Peyer's patch (tissue), 4 donors: ENCODE measurements around the gene RSPRY1.

Experiments
- POLR2A ChIP-seq, 2 donors: fragments of 450-650 bp; IDR thresholded peaks; one replicate each; pipeline ENCODE4 v1.5.1; 2017; ENCODE audit warnings: antibody characterized with exemption in 2 of 2, mild to moderate bottlenecking in 2 of 2, moderate library complexity in 2 of 2
- TF ChIP-seq, protein P1 (sequence below), 6 experiments: fragments of 450-650 bp in 4 of 6; fragments of 200-600 bp in 2 of 6; sonication (generic) in 1 of 6; IDR thresholded peaks; one replicate each; pipeline ENCODE4 v1.5.1; 2017 to 2019; ENCODE audit warnings: antibody characterized with exemption in 6 of 6, mild to moderate bottlenecking in 3 of 6, moderate library complexity in 1 of 6

DNA sequence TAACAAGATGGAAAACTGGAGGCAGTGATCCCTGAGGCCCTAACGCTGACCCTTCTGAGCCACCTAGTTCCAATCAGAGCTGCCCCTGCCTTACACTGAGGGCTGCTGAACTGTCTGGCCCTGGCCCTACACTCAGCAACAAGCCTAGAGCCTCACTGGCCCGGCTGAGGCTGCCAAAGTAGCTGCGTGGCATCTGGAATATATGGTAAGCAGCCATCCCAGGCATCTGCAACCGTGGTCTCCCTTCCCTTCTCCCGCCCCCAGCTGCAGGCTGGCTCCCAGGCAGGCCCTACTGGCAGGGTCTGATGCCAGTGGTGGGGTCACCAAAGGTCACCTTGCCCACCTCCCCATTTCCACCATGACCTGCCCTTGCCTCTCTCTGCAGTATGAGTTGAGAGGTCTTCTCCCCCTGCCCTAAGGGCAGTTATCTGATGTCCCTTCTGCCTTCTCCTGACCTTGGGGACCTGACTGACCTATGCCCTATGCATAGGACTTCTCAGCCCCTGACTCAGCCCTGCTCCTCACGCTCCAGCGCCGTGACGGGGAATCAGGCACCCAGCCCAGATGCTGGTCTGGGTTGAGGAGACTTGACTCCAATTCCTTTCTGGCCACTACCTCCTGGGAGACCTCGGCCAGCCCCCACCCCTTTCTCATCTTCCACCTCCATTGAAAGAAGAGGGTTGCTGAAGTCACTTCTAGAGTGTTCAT lies 48.4 kb upstream of the RSPRY1 start:
- TF ChIP-seq, protein P1, sequence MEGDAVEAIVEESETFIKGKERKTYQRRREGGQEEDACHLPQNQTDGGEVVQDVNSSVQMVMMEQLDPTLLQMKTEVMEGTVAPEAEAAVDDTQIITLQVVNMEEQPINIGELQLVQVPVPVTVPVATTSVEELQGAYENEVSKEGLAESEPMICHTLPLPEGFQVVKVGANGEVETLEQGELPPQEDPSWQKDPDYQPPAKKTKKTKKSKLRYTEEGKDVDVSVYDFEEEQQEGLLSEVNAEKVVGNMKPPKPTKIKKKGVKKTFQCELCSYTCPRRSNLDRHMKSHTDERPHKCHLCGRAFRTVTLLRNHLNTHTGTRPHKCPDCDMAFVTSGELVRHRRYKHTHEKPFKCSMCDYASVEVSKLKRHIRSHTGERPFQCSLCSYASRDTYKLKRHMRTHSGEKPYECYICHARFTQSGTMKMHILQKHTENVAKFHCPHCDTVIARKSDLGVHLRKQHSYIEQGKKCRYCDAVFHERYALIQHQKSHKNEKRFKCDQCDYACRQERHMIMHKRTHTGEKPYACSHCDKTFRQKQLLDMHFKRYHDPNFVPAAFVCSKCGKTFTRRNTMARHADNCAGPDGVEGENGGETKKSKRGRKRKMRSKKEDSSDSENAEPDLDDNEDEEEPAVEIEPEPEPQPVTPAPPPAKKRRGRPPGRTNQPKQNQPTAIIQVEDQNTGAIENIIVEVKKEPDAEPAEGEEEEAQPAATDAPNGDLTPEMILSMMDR (IDR thresholded peaks at IDR 0.05): no peak
- no peak for TF ChIP-seq POLR2A (IDR thresholded peaks at IDR 0.05)
